ENCODE measurements around the gene KLHDC10.

- TF ChIP-seq POLR2A (IDR thresholded peaks at IDR 0.05) = no peak
- TF ChIP-seq CTCF (IDR thresholded peaks at IDR 0.05) = no peak
- TF ChIP-seq EP300 (IDR thresholded peaks at IDR 0.05) = no peak
Observed at GRCh38 chr7:130147710-130148325, 77.5 kb downstream of the KLHDC10 start.
